Skeletal muscle tissue (tissue), 4 donors: ENCODE results near the gene ZNF672. TPM values are rescaled to one million over a fixed set of nuclear protein-coding genes. Genes with fewer than 3 reads are reported as not detected.

Experiments used
- H3K27ac ChIP-seq: one replicate; pipeline ENCODE4 v1.7.0; 2013; ENCODE audit warnings: mild to moderate bottlenecking, low read depth, low read length, inconsistent platforms
- H3K27me3 ChIP-seq, 3 donors: one replicate each; pipeline ENCODE4 v1.7.0; 2013; ENCODE audit warnings: low read length in 3 of 3; ENCODE audit not compliant: control insufficient read depth in 3 of 3, insufficient read depth in 3 of 3
- H3K36me3 ChIP-seq, 3 donors: one replicate each; pipeline ENCODE4 v1.7.0; 2013; ENCODE audit warnings: low read length in 3 of 3; ENCODE audit not compliant: control insufficient read depth in 3 of 3, insufficient read depth in 3 of 3
- H3K4me1 ChIP-seq, 3 donors: one replicate each; pipeline ENCODE4 v1.7.0; 2013; ENCODE audit warnings: low read length in 3 of 3, mild to moderate bottlenecking in 3 of 3; ENCODE audit not compliant: control insufficient read depth in 3 of 3, insufficient read depth in 3 of 3
- H3K4me3 ChIP-seq, 3 donors: one replicate each; pipeline ENCODE4 v1.7.0; 2013; ENCODE audit warnings: low read length in 3 of 3
- H3K9ac ChIP-seq, 3 donors: one replicate each; pipeline ENCODE4 v1.7.0; 2013; ENCODE audit warnings: low read length in 3 of 3, mild to moderate bottlenecking in 3 of 3, moderate library complexity in 2 of 3, low read depth in 1 of 3
- H3K9me3 ChIP-seq, 3 donors: one replicate each; pipeline ENCODE4 v1.7.0; 2013; ENCODE audit warnings: low read length in 3 of 3; ENCODE audit not compliant: control insufficient read depth in 3 of 3
- total RNA-seq: library from RNA; depleted of rRNA; stranded (reverse); fragments of >200 nt; gene quantifications from one replicate; pipeline ENCODE4 v1.2.3, GENCODE V29; 2014
- donor health status: Osteomylitis.

ZNF672 gene
- total RNA-seq, 1 donor from 2014 or later, result 15.7 TPM

GRCh38 chr1:248820041-248820585 is 17.9 kb upstream of the ZNF672 start:
- Histone ChIP-seq H3K27ac (no peak overlapping the region), H3K9ac (no peak overlapping the region), H3K4me3 (no peak overlapping the region), H3K36me3 (peaks cover 35 to 52% (median 39%) of the 10 kb centered on the region in 3 donors), H3K9me3 (no peaks in the 10 kb centered on the region), H3K27me3 (no peaks in the 10 kb centered on the region), H3K4me1 (peaks cover 56 to 61% (median 60%) of the 10 kb centered on the region in 3 donors)

GRCh38 chr1:248821101-248821500 is 16.9 kb upstream of the ZNF672 start:
- Histone ChIP-seq H3K9me3 (no peaks in the 10 kb centered on the region), H3K27me3 (no peaks in the 10 kb centered on the region), H3K4me1 (peaks cover 59 to 65% (median 62%) of the 10 kb centered on the region in 3 donors), H3K9ac (peak overlapping the region in 1 of 3 donors; percentile 40), H3K4me3 (peak overlapping the region in 1 of 3 donors; percentile 13), H3K36me3 (peaks cover 25 to 42% (median 30%) of the 10 kb centered on the region in 3 donors), H3K27ac (no peak overlapping the region)

DNA sequence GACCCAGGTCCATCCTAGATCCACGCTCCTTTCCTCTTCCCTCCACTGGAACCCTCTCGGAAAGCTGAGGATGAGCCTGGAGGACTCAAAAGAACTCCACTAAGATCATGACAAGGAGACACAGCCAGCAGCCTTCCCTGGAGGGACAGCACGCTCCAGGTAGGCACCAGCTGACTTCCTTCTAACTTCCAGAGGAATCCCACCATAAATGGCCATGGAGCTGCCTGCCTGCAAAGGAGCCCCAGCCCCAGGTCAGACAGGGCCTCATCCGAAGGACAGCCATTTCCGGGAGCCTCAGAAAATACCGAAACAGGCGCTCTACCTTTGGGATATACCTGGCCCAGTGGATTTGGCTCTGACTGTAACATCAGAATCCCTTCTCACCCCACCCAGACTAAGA is 16.4 kb upstream of the ZNF672 start:
- H3K9ac ChIP-seq, result peak overlapping the region in 2 of 3 donors; percentile 12 to 40
- H3K27me3 ChIP-seq, result no peaks in the 10 kb centered on the region
- peaks cover 20 to 37% (median 25%) of the 10 kb centered on the region in 3 donors for H3K36me3 ChIP-seq
- H3K4me1 ChIP-seq, result peaks cover 60 to 66% (median 62%) of the 10 kb centered on the region in 3 donors
- no peak overlapping the region for H3K4me3 ChIP-seq
- H3K9me3 ChIP-seq, result no peaks in the 10 kb centered on the region
- peak overlapping the region; percentile 46 for H3K27ac ChIP-seq

- H3K9me3 ChIP-seq, result no peaks in the 10 kb centered on the region
- H3K27ac ChIP-seq, result peak overlapping the region; percentile 46
- no peaks in the 10 kb centered on the region for H3K27me3 ChIP-seq
- peaks cover 58 to 73% (median 62%) of the 10 kb centered on the region in 3 donors for H3K4me1 ChIP-seq
- peaks cover 17 to 30% (median 22%) of the 10 kb centered on the region in 3 donors for H3K36me3 ChIP-seq
- H3K9ac ChIP-seq, result peak overlapping the region; percentile 23 to 55 (median 27)
- H3K4me3 ChIP-seq, result peak overlapping the region; percentile 2 to 58 (median 18)
These were observed 15.6 kb upstream of the ZNF672 start for GRCh38 chr1:248822148-248823032.

GRCh38 chr1:248823517-248824001 is 14.5 kb upstream of the ZNF672 start:
- Histone ChIP-seq H3K4me1 (peaks cover 56 to 71% (median 59%) of the 10 kb centered on the region in 3 donors), H3K4me3 (peak overlapping the region; percentile 39 to 86 (median 58)), H3K9ac (no peak overlapping the region), H3K27ac (peak overlapping the region; percentile 46), H3K27me3 (no peaks in the 10 kb centered on the region), H3K36me3 (peaks cover 17 to 29% (median 22%) of the 10 kb centered on the region in 3 donors), H3K9me3 (no peaks in the 10 kb centered on the region)

DNA sequence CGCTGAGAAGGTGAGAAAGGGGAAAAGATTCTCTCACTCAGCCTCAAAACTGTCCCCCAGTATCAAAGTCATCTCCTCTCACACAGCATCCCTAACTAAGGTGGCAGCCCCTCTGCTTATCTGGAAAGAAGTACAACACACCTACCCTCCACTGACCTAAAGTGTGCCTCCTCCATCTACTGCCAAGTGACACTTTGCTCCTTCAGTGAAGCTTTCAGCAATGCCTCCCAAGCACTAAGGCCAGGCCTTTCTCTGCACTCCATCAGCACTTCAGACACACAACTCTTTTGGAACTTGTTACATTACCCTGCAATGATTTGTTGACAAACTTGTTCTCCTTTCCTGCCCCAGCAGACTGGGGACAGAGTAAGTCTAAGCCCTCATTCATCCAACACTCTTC is 13.7 kb upstream of the ZNF672 start:
- no peak overlapping the region for H3K27ac ChIP-seq
- peak overlapping the region in 2 of 3 donors; percentile 96 to 98 for H3K9ac ChIP-seq

DNA sequence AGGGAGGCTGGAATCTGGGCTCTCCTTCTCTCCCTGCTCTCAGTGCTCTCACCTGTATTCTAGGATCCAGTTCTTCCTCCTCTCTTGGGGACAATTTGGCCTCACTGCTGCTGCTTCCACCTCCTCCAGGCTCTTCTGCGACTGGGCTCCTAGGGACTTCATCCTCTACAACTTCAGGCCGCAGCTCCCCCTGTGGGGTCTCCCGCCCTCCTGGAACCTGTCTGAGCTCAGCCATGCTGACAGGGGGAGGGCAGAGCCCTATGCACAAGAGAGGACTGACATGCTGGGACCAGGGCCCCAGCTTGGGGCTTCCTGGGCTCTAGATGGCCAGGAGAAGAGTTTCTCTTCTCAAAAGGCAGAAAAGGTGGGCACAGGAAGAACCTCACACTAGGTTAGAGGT is 13.3 kb upstream of the ZNF672 start:
- peaks cover 16 to 26% (median 17%) of the 10 kb centered on the region in 3 donors for H3K36me3 ChIP-seq
- H3K4me3 ChIP-seq, result peak overlapping the region; percentile 86 to 96 (median 92)
- peaks cover 50 to 64% (median 52%) of the 10 kb centered on the region in 3 donors for H3K4me1 ChIP-seq
- peak overlapping the region; percentile 88 to 98 (median 96) for H3K9ac ChIP-seq
- no peaks in the 10 kb centered on the region for H3K9me3 ChIP-seq
- H3K27me3 ChIP-seq, result no peaks in the 10 kb centered on the region
- H3K27ac ChIP-seq, result peak overlapping the region; percentile 93

More for the DNA sequence above, 13.7 kb upstream of the ZNF672 start:
- Histone ChIP-seq H3K4me3 (peak overlapping the region; percentile 86 to 96 (median 92)), H3K36me3 (peaks cover 16 to 26% (median 17%) of the 10 kb centered on the region in 3 donors), H3K27me3 (no peaks in the 10 kb centered on the region), H3K9me3 (no peaks in the 10 kb centered on the region), H3K4me1 (peaks cover 50 to 64% (median 53%) of the 10 kb centered on the region in 3 donors)

DNA sequence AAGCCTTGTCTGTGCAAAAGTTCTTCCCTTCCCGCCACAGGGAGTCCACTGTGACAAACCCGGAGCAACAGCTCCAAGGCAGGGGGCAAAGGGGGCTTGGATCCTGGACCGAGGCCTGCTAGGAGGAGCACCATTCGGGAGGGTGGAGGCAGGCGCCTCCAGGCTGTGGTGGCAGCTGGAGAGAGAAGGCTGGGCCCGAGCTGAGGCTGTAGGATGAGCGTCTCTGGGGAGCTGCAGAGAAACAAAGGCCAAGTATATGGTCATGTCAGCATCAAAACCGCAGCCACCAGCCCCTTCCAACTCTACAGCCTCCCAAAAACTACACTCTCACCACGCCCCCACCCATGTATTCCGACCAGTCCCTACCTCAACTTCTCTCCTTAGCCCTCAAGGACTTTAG is 12.9 kb upstream of the ZNF672 start:
- H3K9ac ChIP-seq, result peak overlapping the region; percentile 88 to 98 (median 96)
- peak overlapping the region; percentile 86 to 96 (median 92) for H3K4me3 ChIP-seq
- H3K27ac ChIP-seq, result peak overlapping the region; percentile 93
- no peaks in the 10 kb centered on the region for H3K27me3 ChIP-seq
- peaks cover 13 to 23% (median 15%) of the 10 kb centered on the region in 3 donors for H3K36me3 ChIP-seq
- no peaks in the 10 kb centered on the region for H3K9me3 ChIP-seq
- H3K4me1 ChIP-seq, result peaks cover 49 to 62% (median 50%) of the 10 kb centered on the region in 3 donors

DNA sequence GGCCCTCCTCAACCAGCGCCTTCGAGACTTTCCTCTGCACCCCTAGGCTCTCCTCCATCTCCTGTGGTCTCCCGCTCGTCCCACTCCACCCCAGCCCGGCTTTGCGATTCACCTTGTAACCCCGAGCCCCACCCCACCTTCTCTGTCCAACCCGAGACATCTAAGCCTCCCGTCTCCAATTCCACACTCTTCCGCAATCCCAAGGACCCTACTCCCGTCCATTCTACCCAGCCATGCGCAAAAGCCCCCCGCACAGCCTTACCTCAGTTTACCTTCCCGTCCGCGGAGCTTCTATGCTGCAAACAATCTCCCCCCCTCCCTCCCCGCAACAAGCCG is 12.5 kb upstream of the ZNF672 start:
- Histone ChIP-seq H3K9ac (peak overlapping the region; percentile 88 to 98 (median 96)), H3K36me3 (peaks cover 10 to 20% (median 12%) of the 10 kb centered on the region in 3 donors), H3K9me3 (no peaks in the 10 kb centered on the region), H3K4me1 (peaks cover 46 to 58% (median 50%) of the 10 kb centered on the region in 3 donors), H3K27ac (peak overlapping the region; percentile 93), H3K27me3 (no peaks in the 10 kb centered on the region), H3K4me3 (peak overlapping the region; percentile 86 to 96 (median 92))
